ENCODE data around the gene CDC16.

The CDC16 gene

GRCh38 chr13:114208134-114208533, 26.6 kb upstream of the CDC16 start:
- H3K4me3 ChIP-seq (ENCODE audit: low read depth, low read length): no peak overlapping the region
- H3K36me3 ChIP-seq (ENCODE audit: control insufficient read depth, insufficient read depth, low read length): peaks cover 2% of the 10 kb centered on the region
- no peak overlapping the region for H3K9ac ChIP-seq (ENCODE audit: low read depth, low read length)
- no peaks in the 10 kb centered on the region for H3K27me3 ChIP-seq (ENCODE audit: control insufficient read depth, insufficient read depth, low read length)
- peaks cover 9% of the 10 kb centered on the region for H3K9me3 ChIP-seq (ENCODE audit: control insufficient read depth, insufficient read depth, low read length)
- no peaks in the 10 kb centered on the region for H3K4me1 ChIP-seq (ENCODE audit: control insufficient read depth, insufficient read depth, low read length)

GRCh38 chr13:114211446-114212157, 23.1 kb upstream of the CDC16 start:
- H3K36me3 ChIP-seq (ENCODE audit: control insufficient read depth, insufficient read depth, low read length): peaks cover 2% of the 10 kb centered on the region
- H3K9ac ChIP-seq (ENCODE audit: low read depth, low read length): no peak overlapping the region
- peaks cover 9% of the 10 kb centered on the region for H3K9me3 ChIP-seq (ENCODE audit: control insufficient read depth, insufficient read depth, low read length)
- H3K4me3 ChIP-seq (ENCODE audit: low read depth, low read length): no peak overlapping the region
- no peaks in the 10 kb centered on the region for H3K27me3 ChIP-seq (ENCODE audit: control insufficient read depth, insufficient read depth, low read length)
- no peaks in the 10 kb centered on the region for H3K4me1 ChIP-seq (ENCODE audit: control insufficient read depth, insufficient read depth, low read length)

DNA sequence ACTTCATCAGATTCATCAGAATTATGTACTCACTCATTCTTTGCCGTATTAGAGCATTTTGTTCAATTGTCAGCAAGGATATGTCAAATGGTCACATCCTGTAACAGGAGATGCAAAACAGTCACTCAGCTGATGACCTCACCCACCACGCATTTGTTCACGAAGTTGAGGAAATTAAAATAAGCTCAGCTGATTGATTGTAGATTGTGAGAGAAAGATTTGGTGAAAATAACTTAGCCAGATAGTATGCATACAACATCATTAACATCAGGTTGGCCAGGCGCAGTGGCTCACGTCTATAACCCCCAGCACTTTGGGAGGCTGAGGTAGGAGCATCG, 22.6 kb upstream of the CDC16 start:
- H3K27me3 ChIP-seq (ENCODE audit: control insufficient read depth, insufficient read depth, low read length): no peaks in the 10 kb centered on the region
- peaks cover 2% of the 10 kb centered on the region for H3K36me3 ChIP-seq (ENCODE audit: control insufficient read depth, insufficient read depth, low read length)
- no peaks in the 10 kb centered on the region for H3K4me1 ChIP-seq (ENCODE audit: control insufficient read depth, insufficient read depth, low read length)
- no peak overlapping the region for H3K4me3 ChIP-seq (ENCODE audit: low read depth, low read length)
- H3K9me3 ChIP-seq (ENCODE audit: control insufficient read depth, insufficient read depth, low read length): peaks cover 4% of the 10 kb centered on the region
- H3K9ac ChIP-seq (ENCODE audit: low read depth, low read length): no peak overlapping the region

DNA sequence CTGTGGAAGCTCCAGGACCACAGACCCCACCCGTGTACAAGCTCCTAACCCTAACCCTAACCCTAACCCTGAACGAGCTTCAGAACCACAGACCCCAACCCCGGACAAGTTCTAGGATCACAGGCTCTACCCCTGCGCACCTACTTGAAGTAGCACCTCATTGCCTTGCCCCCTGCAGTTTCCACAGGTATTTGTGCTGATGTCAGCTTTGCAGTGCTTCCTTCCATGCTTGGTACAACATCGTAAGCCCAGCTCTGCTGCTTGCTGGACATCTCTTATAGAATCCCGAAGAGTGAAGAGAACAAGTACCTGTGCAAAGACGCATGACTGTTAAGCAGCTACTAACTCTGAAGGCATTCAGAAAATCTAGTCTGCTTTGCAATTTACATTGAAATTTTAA, 20.7 kb upstream of the CDC16 start:
- Histone ChIP-seq H3K9me3 (ENCODE audit: control insufficient read depth, insufficient read depth, low read length) (no peaks in the 10 kb centered on the region), H3K4me3 (ENCODE audit: low read depth, low read length) (no peak overlapping the region), H3K4me1 (ENCODE audit: control insufficient read depth, insufficient read depth, low read length) (no peaks in the 10 kb centered on the region), H3K27me3 (ENCODE audit: control insufficient read depth, insufficient read depth, low read length) (no peaks in the 10 kb centered on the region), H3K36me3 (ENCODE audit: control insufficient read depth, insufficient read depth, low read length) (no peaks in the 10 kb centered on the region), H3K9ac (ENCODE audit: low read depth, low read length) (no peak overlapping the region)

- Histone ChIP-seq H3K27me3 (ENCODE audit: control insufficient read depth, insufficient read depth, low read length) (no peaks in the 10 kb centered on the region), H3K4me1 (ENCODE audit: control insufficient read depth, insufficient read depth, low read length) (no peaks in the 10 kb centered on the region), H3K9ac (ENCODE audit: low read depth, low read length) (no peak overlapping the region), H3K9me3 (ENCODE audit: control insufficient read depth, insufficient read depth, low read length) (no peaks in the 10 kb centered on the region), H3K36me3 (ENCODE audit: control insufficient read depth, insufficient read depth, low read length) (no peaks in the 10 kb centered on the region), H3K4me3 (ENCODE audit: low read depth, low read length) (no peak overlapping the region)
Observed at GRCh38 chr13:114219392-114219791, 15.3 kb upstream of the CDC16 start.

DNA sequence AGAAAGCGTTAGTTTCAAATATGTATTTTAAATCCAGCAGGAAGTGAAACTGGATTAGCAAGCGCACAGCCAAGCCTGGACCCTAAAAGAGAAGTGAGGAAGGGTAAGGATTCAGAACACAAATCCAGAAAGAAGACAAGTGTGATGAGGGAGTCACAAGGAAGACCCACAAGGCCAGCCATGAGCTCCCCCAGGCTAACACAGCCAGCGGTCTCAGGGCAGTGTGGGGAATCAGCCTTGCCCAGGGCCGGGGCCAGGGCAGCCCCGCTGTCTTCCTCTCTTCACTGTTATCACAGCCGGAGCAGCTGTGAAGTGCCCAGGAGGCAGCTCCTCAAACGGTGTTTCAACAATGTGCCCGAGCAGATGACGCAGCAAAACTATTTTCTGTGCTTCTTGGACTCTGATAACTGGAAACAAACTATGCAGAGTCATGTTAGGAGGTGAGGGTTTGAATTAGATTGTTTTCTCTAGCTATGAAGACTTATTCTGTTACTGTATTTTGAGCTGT, 12.2 kb upstream of the CDC16 start:
- Histone ChIP-seq H3K9ac (ENCODE audit: low read depth, low read length) (no peak overlapping the region), H3K9me3 (ENCODE audit: control insufficient read depth, insufficient read depth, low read length) (no peaks in the 10 kb centered on the region), H3K4me3 (ENCODE audit: low read depth, low read length) (no peak overlapping the region), H3K36me3 (ENCODE audit: control insufficient read depth, insufficient read depth, low read length) (no peaks in the 10 kb centered on the region), H3K27me3 (ENCODE audit: control insufficient read depth, insufficient read depth, low read length) (no peaks in the 10 kb centered on the region), H3K4me1 (ENCODE audit: control insufficient read depth, insufficient read depth, low read length) (peaks cover 10% of the 10 kb centered on the region)

- no peaks in the 10 kb centered on the region for H3K9me3 ChIP-seq (ENCODE audit: control insufficient read depth, insufficient read depth, low read length)
- H3K9ac ChIP-seq (ENCODE audit: low read depth, low read length): no peak overlapping the region
- H3K4me1 ChIP-seq (ENCODE audit: control insufficient read depth, insufficient read depth, low read length): peaks cover 22% of the 10 kb centered on the region
- H3K36me3 ChIP-seq (ENCODE audit: control insufficient read depth, insufficient read depth, low read length): no peaks in the 10 kb centered on the region
- no peak overlapping the region for H3K4me3 ChIP-seq (ENCODE audit: low read depth, low read length)
- H3K27me3 ChIP-seq (ENCODE audit: control insufficient read depth, insufficient read depth, low read length): no peaks in the 10 kb centered on the region
Observed at GRCh38 chr13:114224201-114224600, 10.5 kb upstream of the CDC16 start.

DNA sequence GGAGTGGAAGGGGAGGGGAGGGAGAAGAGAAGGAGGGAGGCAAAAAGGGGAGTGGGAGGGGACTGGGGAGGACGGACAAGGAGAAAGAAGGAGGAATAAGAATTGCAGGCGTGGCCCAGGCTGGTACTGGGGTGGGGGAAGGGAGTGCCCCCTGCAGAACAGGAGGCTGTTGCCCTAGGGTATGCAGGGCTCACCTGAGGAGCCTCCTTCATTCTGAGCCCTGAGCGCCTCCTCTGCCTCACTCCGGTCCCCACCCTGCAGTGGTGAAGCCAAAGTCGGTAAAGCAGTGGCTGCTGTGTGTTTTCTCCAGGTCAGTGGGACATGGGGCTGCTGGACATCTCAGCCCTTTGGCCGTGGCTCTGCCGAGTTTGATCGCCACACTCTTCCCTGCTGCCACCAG, 9.1 kb upstream of the CDC16 start:
- H3K9me3 ChIP-seq (ENCODE audit: control insufficient read depth, insufficient read depth, low read length): no peaks in the 10 kb centered on the region
- H3K27me3 ChIP-seq (ENCODE audit: control insufficient read depth, insufficient read depth, low read length): no peaks in the 10 kb centered on the region
- no peaks in the 10 kb centered on the region for H3K36me3 ChIP-seq (ENCODE audit: control insufficient read depth, insufficient read depth, low read length)
- H3K9ac ChIP-seq (ENCODE audit: low read depth, low read length): no peak overlapping the region
- H3K4me1 ChIP-seq (ENCODE audit: control insufficient read depth, insufficient read depth, low read length): peaks cover 32% of the 10 kb centered on the region
- no peak overlapping the region for H3K4me3 ChIP-seq (ENCODE audit: low read depth, low read length)

- no peak overlapping the region for H3K9ac ChIP-seq (ENCODE audit: low read depth, low read length)
Observed at GRCh38 chr13:114226088-114226487, 8.6 kb upstream of the CDC16 start.

GRCh38 chr13:114226699-114227323, 7.9 kb upstream of the CDC16 start:
- Histone ChIP-seq H3K9me3 (ENCODE audit: control insufficient read depth, insufficient read depth, low read length) (no peaks in the 10 kb centered on the region), H3K4me1 (ENCODE audit: control insufficient read depth, insufficient read depth, low read length) (peaks cover 32% of the 10 kb centered on the region), H3K4me3 (ENCODE audit: low read depth, low read length) (no peak overlapping the region), H3K36me3 (ENCODE audit: control insufficient read depth, insufficient read depth, low read length) (no peaks in the 10 kb centered on the region), H3K9ac (ENCODE audit: low read depth, low read length) (no peak overlapping the region), H3K27me3 (ENCODE audit: control insufficient read depth, insufficient read depth, low read length) (no peaks in the 10 kb centered on the region)

More at GRCh38 chr13:114226088-114226487, 8.6 kb upstream of the CDC16 start:
- Histone ChIP-seq H3K36me3 (ENCODE audit: control insufficient read depth, insufficient read depth, low read length) (no peaks in the 10 kb centered on the region), H3K4me1 (ENCODE audit: control insufficient read depth, insufficient read depth, low read length) (peaks cover 32% of the 10 kb centered on the region), H3K4me3 (ENCODE audit: low read depth, low read length) (no peak overlapping the region), H3K27me3 (ENCODE audit: control insufficient read depth, insufficient read depth, low read length) (no peaks in the 10 kb centered on the region), H3K9me3 (ENCODE audit: control insufficient read depth, insufficient read depth, low read length) (no peaks in the 10 kb centered on the region)

- H3K27me3 ChIP-seq (ENCODE audit: control insufficient read depth, insufficient read depth, low read length): no peaks in the 10 kb centered on the region
- no peak overlapping the region for H3K4me3 ChIP-seq (ENCODE audit: low read depth, low read length)
- H3K36me3 ChIP-seq (ENCODE audit: control insufficient read depth, insufficient read depth, low read length): no peaks in the 10 kb centered on the region
- peaks cover 38% of the 10 kb centered on the region for H3K4me1 ChIP-seq (ENCODE audit: control insufficient read depth, insufficient read depth, low read length)
- H3K9ac ChIP-seq (ENCODE audit: low read depth, low read length): no peak overlapping the region
- H3K9me3 ChIP-seq (ENCODE audit: control insufficient read depth, insufficient read depth, low read length): no peaks in the 10 kb centered on the region
Observed at GRCh38 chr13:114227528-114227927, 7.2 kb upstream of the CDC16 start.

- Histone ChIP-seq H3K4me3 (ENCODE audit: low read depth, low read length) (no peak overlapping the region), H3K4me1 (ENCODE audit: control insufficient read depth, insufficient read depth, low read length) (peaks cover 41% of the 10 kb centered on the region), H3K9me3 (ENCODE audit: control insufficient read depth, insufficient read depth, low read length) (no peaks in the 10 kb centered on the region), H3K27me3 (ENCODE audit: control insufficient read depth, insufficient read depth, low read length) (no peaks in the 10 kb centered on the region), H3K9ac (ENCODE audit: low read depth, low read length) (no peak overlapping the region), H3K36me3 (ENCODE audit: control insufficient read depth, insufficient read depth, low read length) (no peaks in the 10 kb centered on the region)
Observed at GRCh38 chr13:114228176-114228575, 6.5 kb upstream of the CDC16 start.

Data from iPS-15b (cell line).